Testis (tissue), 3 donors: ENCODE measurements around the gene FUT8. TPM values are rescaled to one million over a fixed set of nuclear protein-coding genes. Genes with fewer than 3 reads are reported as not detected.
"Not testable (repeated sequence)": the region's sequence is repeated elsewhere in the genome, so short reads cannot be mapped to it uniquely, and the experiment has no call there.

Experiments
- DNase-seq: peaks from one replicate; pipeline ENCODE4 v3.0.0-alpha.2; 2019
- H3K27ac ChIP-seq, 2 donors: fragments of 200-600 bp; sonication (generic); one replicate each; pipeline ENCODE4 v1.5.1; 2019
- H3K27me3 ChIP-seq: fragments of 200-600 bp; sonication (generic); one replicate; pipeline ENCODE4 v1.5.1; 2019
- H3K36me3 ChIP-seq: fragments of 200-600 bp; sonication (generic); one replicate; pipeline ENCODE4 v1.5.1; 2017; ENCODE audit warnings: low read depth; ENCODE audit errors: missing control alignments
- H3K4me1 ChIP-seq: fragments of 200-600 bp; sonication (generic); one replicate; pipeline ENCODE4 v1.5.1; 2019
- H3K4me3 ChIP-seq, 2 donors: fragments of 200-600 bp; sonication (generic); one replicate each; pipeline ENCODE4 v1.5.1; 2017 to 2019
- H3K9me3 ChIP-seq: fragments of 200-600 bp; sonication (generic); one replicate; pipeline ENCODE4 v1.5.1; 2017
- POLR2A ChIP-seq: fragments of 450-650 bp; IDR thresholded peaks from one replicate; pipeline ENCODE4 v1.6.1; 2017; ENCODE audit warnings: antibody characterized with exemption, mild to moderate bottlenecking, moderate library complexity
- WGBS, 2 donors: methylation state at CpG; one replicate each; pipeline ENCODE4 v1.1.5; 2018; 5-methylcytosine and 5-hydroxymethylcytosine counted together
- intact Hi-C: fragments of 100-400 bp; cut with DNase I; formaldehyde crosslinking; loops from one replicate; pipeline ENCODE4 v1.15.1; 2023; ENCODE audit warnings: low total_unique reads
- polyA plus RNA-seq: library from polyadenylated mRNA; stranded (reverse); fragments of 350-450 nt; fragmentation: Illumina TruSeq; extraction: RNeasy Lipid Tissue Mini Kit (QIAGEN cat#74804); gene quantifications from one replicate; pipeline ENCODE4 v1.2.3, GENCODE V29; 2014; ENCODE audit warnings: low read depth, low replicate concordance; ENCODE audit not compliant: insufficient read depth
- total RNA-seq, 2 donors: library from RNA; depleted of rRNA; stranded (reverse); fragments of >200 nt; gene quantifications; one replicate each; pipeline ENCODE4 v1.2.3, GENCODE V29; 2016
- TF ChIP-seq, protein P1 (sequence below), 3 experiments: fragments of 450-650 bp in 2 of 3; fragments of 200-600 bp in 1 of 3; sonication (generic) in 1 of 3; IDR thresholded peaks; one replicate each; pipeline ENCODE4 v1.5.1; 2016 to 2019; ENCODE audit warnings: antibody characterized with exemption in 3 of 3, mild to moderate bottlenecking in 2 of 3, moderate library complexity in 1 of 3

Gene FUT8
- total and polyA plus RNA-seq, 3 donors from 2014 or later: 47.1 to 68.3 (median 58.7) TPM

DNA sequence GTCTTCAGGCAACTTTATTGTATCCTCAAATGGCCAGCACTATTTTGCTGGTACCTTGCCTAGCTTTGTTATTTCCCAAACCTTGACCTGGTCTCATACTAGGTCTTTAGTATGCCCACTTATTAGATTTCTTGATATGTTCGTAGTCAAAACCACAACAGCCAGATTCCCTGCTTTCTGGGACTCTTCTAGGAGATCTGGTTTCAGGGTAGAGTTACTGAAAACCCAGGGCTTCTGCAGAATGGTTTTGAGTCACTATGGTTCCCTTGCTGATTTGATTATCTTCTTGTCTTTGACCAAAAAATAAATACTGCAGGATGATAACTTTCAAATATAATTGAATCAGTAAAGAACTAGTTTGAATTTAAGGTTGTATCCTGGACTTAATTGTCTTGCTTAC is 211.2 kb downstream of the FUT8 start:
- Histone ChIP-seq H3K27ac (no peak overlapping the region), H3K9me3 (no peaks in the 10 kb centered on the region), H3K36me3 (no peaks in the 10 kb centered on the region), H3K4me1 (no peaks in the 10 kb centered on the region), H3K4me3 (no peak overlapping the region), H3K27me3 (no peaks in the 10 kb centered on the region)
- DNase-seq: no peak
- intact Hi-C loops: no loop called here
- 86 to 100% methylated on average over 1 of the region's 1 CpG for WGBS, 2 donors
- no peak for TF ChIP-seq POLR2A
- TF ChIP-seq, protein P1, sequence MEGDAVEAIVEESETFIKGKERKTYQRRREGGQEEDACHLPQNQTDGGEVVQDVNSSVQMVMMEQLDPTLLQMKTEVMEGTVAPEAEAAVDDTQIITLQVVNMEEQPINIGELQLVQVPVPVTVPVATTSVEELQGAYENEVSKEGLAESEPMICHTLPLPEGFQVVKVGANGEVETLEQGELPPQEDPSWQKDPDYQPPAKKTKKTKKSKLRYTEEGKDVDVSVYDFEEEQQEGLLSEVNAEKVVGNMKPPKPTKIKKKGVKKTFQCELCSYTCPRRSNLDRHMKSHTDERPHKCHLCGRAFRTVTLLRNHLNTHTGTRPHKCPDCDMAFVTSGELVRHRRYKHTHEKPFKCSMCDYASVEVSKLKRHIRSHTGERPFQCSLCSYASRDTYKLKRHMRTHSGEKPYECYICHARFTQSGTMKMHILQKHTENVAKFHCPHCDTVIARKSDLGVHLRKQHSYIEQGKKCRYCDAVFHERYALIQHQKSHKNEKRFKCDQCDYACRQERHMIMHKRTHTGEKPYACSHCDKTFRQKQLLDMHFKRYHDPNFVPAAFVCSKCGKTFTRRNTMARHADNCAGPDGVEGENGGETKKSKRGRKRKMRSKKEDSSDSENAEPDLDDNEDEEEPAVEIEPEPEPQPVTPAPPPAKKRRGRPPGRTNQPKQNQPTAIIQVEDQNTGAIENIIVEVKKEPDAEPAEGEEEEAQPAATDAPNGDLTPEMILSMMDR (IDR thresholded peaks at IDR 0.05): no peak

DNA sequence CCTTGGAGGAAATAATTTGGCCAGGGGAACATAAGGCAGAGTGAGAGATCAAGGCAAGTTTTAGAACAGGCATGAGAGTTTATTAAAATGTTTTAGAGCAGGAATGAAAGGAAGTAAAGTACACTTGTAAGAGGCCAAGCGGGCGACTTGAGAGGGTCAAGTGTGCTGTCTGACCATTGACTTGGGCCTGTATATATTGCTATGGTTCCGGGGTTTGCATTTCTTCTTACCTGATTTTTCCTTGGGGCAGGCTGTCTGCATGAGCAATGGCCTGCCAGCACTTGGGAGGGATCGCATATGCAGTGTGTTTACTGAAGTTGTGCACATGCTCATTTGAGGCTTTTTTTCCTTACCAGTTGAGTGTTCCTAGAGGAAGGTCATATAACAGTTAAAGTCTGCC is 214.8 kb downstream of the FUT8 start:
- 93 to 99% methylated on average over 4 of the region's 4 CpGs for WGBS, 2 donors
- Histone ChIP-seq H3K36me3 (no peaks in the 10 kb centered on the region), H3K27me3 (no peaks in the 10 kb centered on the region), H3K9me3 (no peaks in the 10 kb centered on the region), H3K4me3 (no peak overlapping the region), H3K27ac (no peak overlapping the region), H3K4me1 (no peaks in the 10 kb centered on the region)
- no peak for TF ChIP-seq POLR2A
- TF ChIP-seq, protein P1 (IDR thresholded peaks at IDR 0.05): no peak
- DNase-seq: no peak
- intact Hi-C loops: no loop called here

DNA sequence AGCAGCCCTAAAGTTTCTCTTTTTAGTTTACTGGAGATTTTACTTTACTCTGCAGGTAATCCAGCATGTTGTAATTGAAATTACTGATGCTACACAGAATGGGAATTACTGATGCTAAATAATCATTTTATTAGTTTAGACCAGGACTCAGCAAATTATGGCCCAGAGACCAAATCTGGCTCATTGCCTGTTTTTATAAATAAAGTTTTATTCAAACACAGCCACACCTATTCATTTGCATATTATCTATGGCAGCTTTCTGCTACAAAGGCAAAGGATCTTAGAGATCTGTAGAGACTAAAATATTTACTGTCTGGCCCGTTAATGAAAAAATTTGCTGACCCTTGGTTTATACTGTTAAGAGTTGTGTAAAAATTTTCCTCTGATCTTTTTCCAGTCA is 216.1 kb downstream of the FUT8 start:
- TF ChIP-seq POLR2A: no peak
- DNase-seq: no peak
- H3K4me3 ChIP-seq: no peak overlapping the region
- intact Hi-C loops: no loop called here
- H3K36me3 ChIP-seq: no peaks in the 10 kb centered on the region
- no peaks in the 10 kb centered on the region for H3K4me1 ChIP-seq
- no peaks in the 10 kb centered on the region for H3K9me3 ChIP-seq
- no peak overlapping the region for H3K27ac ChIP-seq
- WGBS, 2 donors: 94 to 100% methylated on average over 1 of the region's 1 CpG
- no peaks in the 10 kb centered on the region for H3K27me3 ChIP-seq

DNA sequence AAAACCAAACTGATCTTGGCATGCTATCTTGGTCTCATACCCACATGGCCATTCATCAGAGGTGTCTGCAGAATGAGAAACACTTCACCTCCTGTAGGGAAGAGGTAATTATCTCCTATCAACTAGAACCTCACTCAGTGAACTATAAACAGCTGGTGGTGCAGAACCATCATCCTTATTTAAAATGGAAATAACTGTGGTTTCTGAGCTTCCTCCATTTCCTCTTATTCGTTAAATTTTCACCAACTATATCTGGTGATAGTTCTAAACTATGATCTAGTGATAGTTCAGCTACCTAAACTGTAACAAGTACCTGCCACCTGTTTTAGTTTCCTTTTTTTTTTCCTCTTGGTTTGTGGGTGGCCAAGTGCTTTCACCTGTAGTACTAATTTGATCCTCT is 218.5 kb downstream of the FUT8 start:
- H3K36me3 ChIP-seq: no peaks in the 10 kb centered on the region
- no peak for TF ChIP-seq POLR2A
- TF ChIP-seq, protein P1 (IDR thresholded peaks at IDR 0.05): no peak
- no peak for DNase-seq
- H3K27ac ChIP-seq: no peak overlapping the region
- no peak overlapping the region for H3K4me3 ChIP-seq
- no peaks in the 10 kb centered on the region for H3K27me3 ChIP-seq
- WGBS, 2 donors: 84 to 89% methylated on average over 1 of the region's 1 CpG
- H3K4me1 ChIP-seq: no peaks in the 10 kb centered on the region
- no peaks in the 10 kb centered on the region for H3K9me3 ChIP-seq
- intact Hi-C loops: no loop called here

DNA sequence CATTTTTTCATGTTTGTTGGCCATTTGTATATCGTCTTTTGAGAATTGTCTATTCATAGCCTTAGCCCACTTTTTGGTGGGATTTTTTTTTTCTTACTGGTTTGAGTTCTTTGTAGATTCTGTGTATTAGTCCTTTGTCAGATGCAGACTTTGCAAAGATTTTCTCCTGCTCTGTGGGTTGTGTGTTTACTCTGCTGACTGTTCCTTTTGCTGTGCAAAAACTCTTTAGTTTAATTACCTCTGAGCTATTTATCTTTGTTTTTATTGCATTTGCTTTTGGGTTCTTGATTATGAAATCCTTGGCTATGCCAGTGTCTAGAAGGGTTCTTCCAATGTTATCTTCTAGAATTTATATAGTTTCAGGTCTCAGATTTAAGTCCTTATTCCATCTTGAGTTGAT is 220.0 kb downstream of the FUT8 start:
- Histone ChIP-seq H3K27ac (no peak overlapping the region), H3K4me1 (no peaks in the 10 kb centered on the region), H3K27me3 (no peaks in the 10 kb centered on the region), H3K36me3 (no peaks in the 10 kb centered on the region), H3K9me3 (no peaks in the 10 kb centered on the region), H3K4me3 (no peak overlapping the region)
- intact Hi-C loops: no loop called here
- WGBS, 2 donors: 89 to 90% methylated on average over 1 of the region's 1 CpG
- DNase-seq: no peak
- TF ChIP-seq, protein P1 (IDR thresholded peaks at IDR 0.05): no peak
- TF ChIP-seq POLR2A: no peak

DNA sequence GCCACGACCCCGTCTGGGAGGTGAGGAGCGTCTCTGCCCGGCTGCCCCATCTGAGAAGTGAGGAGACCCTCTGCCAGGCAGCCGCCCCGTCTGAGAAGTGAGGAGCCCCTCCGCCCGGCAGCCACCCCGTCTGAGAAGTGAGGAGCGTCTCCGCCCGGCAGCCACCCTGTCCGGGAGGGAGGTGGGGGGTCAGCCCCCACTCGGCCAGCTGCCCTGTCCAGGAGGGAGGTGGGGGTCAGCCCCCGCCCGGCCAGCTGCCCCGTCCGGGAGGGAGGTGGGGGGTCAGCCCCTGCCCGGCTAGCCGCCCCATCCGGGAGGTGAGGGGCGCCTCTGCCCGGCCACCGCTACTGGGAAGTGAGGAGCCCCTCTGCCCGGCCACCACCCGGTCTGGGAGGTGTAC is 221.1 kb downstream of the FUT8 start:
- H3K4me1 ChIP-seq, H3K27ac ChIP-seq, intact Hi-C loops, H3K27me3 ChIP-seq, H3K9me3 ChIP-seq, DNase-seq, H3K36me3 ChIP-seq, H3K4me3 ChIP-seq: not testable (repeated sequence)
- WGBS, 2 donors: 79% methylated on average over 23 of the region's 26 CpGs; no CpG with 5 or more reads in 1 of the 2 donors
